ENCODE results near the gene COQ8A.

GRCh38 chr1:226951286-226952117 is 11.4 kb downstream of the COQ8A start:
- TF ChIP-seq CTCF (IDR thresholded peaks at IDR 0.05): no peak
- TF ChIP-seq EP300 (IDR thresholded peaks at IDR 0.05): no peak
- no peak for TF ChIP-seq POLR2AphosphoS5 (IDR thresholded peaks at IDR 0.05)

All from stomach (tissue), 4 donors.